NT2/D1 (cell line): ENCODE data around the gene PLEKHA6.

Source experiments
- DNase-seq: peaks from one replicate; pipeline ENCODE4 v3.0.0-alpha.2; 2011; ENCODE audit warnings: low read depth, low spot score
- H3K27me3 ChIP-seq: 2 replicates; pipeline ENCODE4 v1.6.0; 2011; ENCODE audit warnings: mild to moderate bottlenecking; ENCODE audit not compliant: insufficient read length, insufficient read depth
- H3K36me3 ChIP-seq: 2 replicates; pipeline ENCODE4 v1.6.1; 2011; ENCODE audit warnings: mild to moderate bottlenecking, low read length, mixed read lengths; ENCODE audit not compliant: insufficient read depth, insufficient read length
- H3K4me1 ChIP-seq: 2 replicates; pipeline ENCODE4 v1.5.1; 2011; ENCODE audit not compliant: insufficient read depth, insufficient read length
- H3K4me3 ChIP-seq: 2 replicates; pipeline ENCODE4 v1.5.1; 2011; ENCODE audit warnings: low read depth; ENCODE audit not compliant: insufficient read length
- H3K9ac ChIP-seq: 2 replicates; pipeline ENCODE4 v1.6.0; 2011; ENCODE audit warnings: low read depth; ENCODE audit not compliant: insufficient read length
- H3K9me3 ChIP-seq: 2 replicates; pipeline ENCODE4 v1.5.1; 2011; ENCODE audit warnings: mild to moderate bottlenecking, low read length; ENCODE audit not compliant: insufficient read depth
- SUZ12 ChIP-seq: IDR thresholded peaks from 2 replicates; pipeline ENCODE4 v1.6.1; 2011; ENCODE audit not compliant: insufficient read length, insufficient read depth; ENCODE audit errors: extremely low read depth
- YY1 ChIP-seq: IDR thresholded peaks from 2 replicates; pipeline ENCODE4 v1.6.1; 2011; ENCODE audit not compliant: insufficient read length, insufficient read depth
- ZNF274 ChIP-seq: IDR thresholded peaks from 2 replicates; pipeline ENCODE4 v1.6.1; 2011; ENCODE audit warnings: mild to moderate bottlenecking, low read depth, low read length

Gene PLEKHA6

GRCh38 chr1:204280099-204280961 lies 79.4 kb downstream of the PLEKHA6 start:
- Histone ChIP-seq H3K4me3 (no peak overlapping the region), H3K4me1 (peaks cover 5% of the 10 kb centered on the region), H3K9me3 (no peaks in the 10 kb centered on the region), H3K27me3 (no peaks in the 10 kb centered on the region), H3K36me3 (no peaks in the 10 kb centered on the region), H3K9ac (no peak overlapping the region)
- no peak for DNase-seq
- TF ChIP-seq ZNF274 (no peak), YY1 (no peak), SUZ12 (no peak)

GRCh38 chr1:204278958-204279357 lies 80.8 kb downstream of the PLEKHA6 start:
- TF ChIP-seq SUZ12 (no peak), ZNF274 (no peak), YY1 (no peak)
- peaks cover 3% of the 10 kb centered on the region for H3K36me3 ChIP-seq
- H3K4me1 ChIP-seq = peaks cover 5% of the 10 kb centered on the region
- no peaks in the 10 kb centered on the region for H3K9me3 ChIP-seq
- no peak overlapping the region for H3K4me3 ChIP-seq
- no peak for DNase-seq
- H3K27me3 ChIP-seq = no peaks in the 10 kb centered on the region
- no peak overlapping the region for H3K9ac ChIP-seq

- no peak for DNase-seq
- no peaks in the 10 kb centered on the region for H3K27me3 ChIP-seq
- peaks cover 3% of the 10 kb centered on the region for H3K36me3 ChIP-seq
- H3K9ac ChIP-seq = no peak overlapping the region
- TF ChIP-seq YY1 = no peak
- TF ChIP-seq ZNF274 = no peak
- no peak for TF ChIP-seq SUZ12
- no peak overlapping the region for H3K4me3 ChIP-seq
- H3K4me1 ChIP-seq = peaks cover 5% of the 10 kb centered on the region
- no peaks in the 10 kb centered on the region for H3K9me3 ChIP-seq
These were observed 81.5 kb downstream of the PLEKHA6 start for GRCh38 chr1:204278251-204278650.

- TF ChIP-seq YY1 (no peak), SUZ12 (no peak), ZNF274 (no peak)
- no peak for DNase-seq
- Histone ChIP-seq H3K9me3 (no peaks in the 10 kb centered on the region), H3K9ac (no peak overlapping the region), H3K36me3 (peaks cover 6% of the 10 kb centered on the region), H3K4me1 (peaks cover 5% of the 10 kb centered on the region), H3K27me3 (no peaks in the 10 kb centered on the region), H3K4me3 (no peak overlapping the region)
These were observed 82.0 kb downstream of the PLEKHA6 start for GRCh38 chr1:204277563-204278219.

- DNase-seq = no peak
- Histone ChIP-seq H3K4me1 (peaks cover 5% of the 10 kb centered on the region), H3K4me3 (no peak overlapping the region)
These were observed 83.9 kb downstream of the PLEKHA6 start for GRCh38 chr1:204275695-204276370.

GRCh38 chr1:204274446-204274845 lies 85.3 kb downstream of the PLEKHA6 start:
- H3K27me3 ChIP-seq = no peaks in the 10 kb centered on the region
- H3K36me3 ChIP-seq = peaks cover 6% of the 10 kb centered on the region
- no peak for TF ChIP-seq YY1
- TF ChIP-seq ZNF274 = no peak
- TF ChIP-seq SUZ12 = no peak
- no peaks in the 10 kb centered on the region for H3K9me3 ChIP-seq
- no peak overlapping the region for H3K4me3 ChIP-seq
- H3K4me1 ChIP-seq = peaks cover 5% of the 10 kb centered on the region
- H3K9ac ChIP-seq = no peak overlapping the region
- no peak for DNase-seq

More at GRCh38 chr1:204275695-204276370, 83.9 kb downstream of the PLEKHA6 start:
- H3K9me3 ChIP-seq = no peaks in the 10 kb centered on the region
- no peaks in the 10 kb centered on the region for H3K27me3 ChIP-seq
- H3K9ac ChIP-seq = no peak overlapping the region
- TF ChIP-seq SUZ12 = no peak
- TF ChIP-seq ZNF274 = no peak
- no peak for TF ChIP-seq YY1
- peaks cover 6% of the 10 kb centered on the region for H3K36me3 ChIP-seq

GRCh38 chr1:204272505-204272904 lies 87.2 kb downstream of the PLEKHA6 start:
- DNase-seq = no peak

More at GRCh38 chr1:204272505-204272904, 87.2 kb downstream of the PLEKHA6 start:
- TF ChIP-seq ZNF274 (no peak), SUZ12 (no peak), YY1 (no peak)
- H3K36me3 ChIP-seq = peaks cover 9% of the 10 kb centered on the region
- no peak overlapping the region for H3K9ac ChIP-seq
- H3K4me3 ChIP-seq = no peak overlapping the region
- H3K9me3 ChIP-seq = no peaks in the 10 kb centered on the region
- no peaks in the 10 kb centered on the region for H3K27me3 ChIP-seq
- peaks cover 5% of the 10 kb centered on the region for H3K4me1 ChIP-seq
